RWPE2 (cell line): Measurements from ENCODE around the gene TSPAN18.

Source experiments
- ATAC-seq: fragments of 200-7000 bp; cut with Tn5 transposase; 3 replicates; pipeline ENCODE4 v1.9.1; 2021; ENCODE audit warnings: low read depth
- DNase-seq: peaks from one replicate; pipeline ENCODE4 v3.0.0-alpha.2; 2020; ENCODE audit warnings: low spot score
- H3K27ac ChIP-seq: fragments of 450-650 bp; 2 replicates; pipeline ENCODE4 v1.5.1; 2017; ENCODE audit warnings: mild to moderate bottlenecking; ENCODE audit not compliant: poor library complexity, severe bottlenecking
- H3K27me3 ChIP-seq: fragments of 250-450 bp; sonication (Bioruptor Pico); 2 replicates; pipeline ENCODE4 v1.5.1; 2021; ENCODE audit warnings: mild to moderate bottlenecking, moderate library complexity; ENCODE audit not compliant: insufficient read depth, poor library complexity, severe bottlenecking
- H3K36me3 ChIP-seq: fragments of 250-450 bp; sonication (Bioruptor Pico); 2 replicates; pipeline ENCODE4 v1.5.1; 2020; ENCODE audit warnings: low read depth, mild to moderate bottlenecking, moderate library complexity
- H3K4me1 ChIP-seq: fragments of 250-450 bp; sonication (Bioruptor Pico); 2 replicates; pipeline ENCODE4 v1.5.1; 2021; ENCODE audit warnings: mild to moderate bottlenecking, moderate library complexity; ENCODE audit not compliant: insufficient read depth, poor library complexity, severe bottlenecking
- H3K4me3 ChIP-seq: fragments of 250-450 bp; sonication (Bioruptor Pico); 2 replicates; pipeline ENCODE4 v1.5.1; 2021; ENCODE audit warnings: mild to moderate bottlenecking, moderate library complexity; ENCODE audit not compliant: severe bottlenecking
- H3K9me3 ChIP-seq: fragments of 250-450 bp; sonication (Bioruptor Pico); 2 replicates; pipeline ENCODE4 v1.5.1; 2021; ENCODE audit warnings: mild to moderate bottlenecking, moderate library complexity; ENCODE audit not compliant: severe bottlenecking
- TF ChIP-seq, protein P1 (sequence below): fragments of 450-650 bp; IDR thresholded peaks from one replicate; pipeline ENCODE4 v1.5.1; 2017; ENCODE audit warnings: mild to moderate bottlenecking, moderate library complexity; ENCODE audit not compliant: poor library complexity, severe bottlenecking

TSPAN18 gene

DNA sequence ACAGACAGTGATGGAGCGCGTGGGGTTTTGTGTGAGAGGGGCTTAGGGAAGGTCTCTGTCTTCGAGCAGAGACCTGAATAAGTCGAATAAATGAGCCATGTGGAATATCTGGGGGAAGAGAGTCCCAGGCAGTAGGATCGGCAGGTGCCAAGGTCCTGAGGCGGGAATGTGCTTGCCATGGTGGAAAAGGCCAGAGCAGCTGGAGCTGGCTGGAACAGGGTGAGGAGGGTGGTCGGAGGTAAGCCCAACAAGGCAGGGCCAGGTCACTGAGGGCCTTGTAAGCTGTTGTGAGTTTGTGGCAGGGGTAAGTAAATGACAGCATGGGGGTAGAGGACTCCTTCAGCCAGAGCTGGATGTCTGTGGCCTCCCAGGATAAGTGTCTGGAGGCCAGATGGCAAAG is 152.7 kb downstream of the TSPAN18 start:
- Histone ChIP-seq H3K4me1 (no peaks in the 10 kb centered on the region), H3K27me3 (no peaks in the 10 kb centered on the region), H3K36me3 (no peaks in the 10 kb centered on the region), H3K27ac (no peak overlapping the region), H3K4me3 (no peak overlapping the region), H3K9me3 (no peaks in the 10 kb centered on the region)
- ATAC-seq (no peak), DNase-seq (no peak)
- TF ChIP-seq, protein P1, sequence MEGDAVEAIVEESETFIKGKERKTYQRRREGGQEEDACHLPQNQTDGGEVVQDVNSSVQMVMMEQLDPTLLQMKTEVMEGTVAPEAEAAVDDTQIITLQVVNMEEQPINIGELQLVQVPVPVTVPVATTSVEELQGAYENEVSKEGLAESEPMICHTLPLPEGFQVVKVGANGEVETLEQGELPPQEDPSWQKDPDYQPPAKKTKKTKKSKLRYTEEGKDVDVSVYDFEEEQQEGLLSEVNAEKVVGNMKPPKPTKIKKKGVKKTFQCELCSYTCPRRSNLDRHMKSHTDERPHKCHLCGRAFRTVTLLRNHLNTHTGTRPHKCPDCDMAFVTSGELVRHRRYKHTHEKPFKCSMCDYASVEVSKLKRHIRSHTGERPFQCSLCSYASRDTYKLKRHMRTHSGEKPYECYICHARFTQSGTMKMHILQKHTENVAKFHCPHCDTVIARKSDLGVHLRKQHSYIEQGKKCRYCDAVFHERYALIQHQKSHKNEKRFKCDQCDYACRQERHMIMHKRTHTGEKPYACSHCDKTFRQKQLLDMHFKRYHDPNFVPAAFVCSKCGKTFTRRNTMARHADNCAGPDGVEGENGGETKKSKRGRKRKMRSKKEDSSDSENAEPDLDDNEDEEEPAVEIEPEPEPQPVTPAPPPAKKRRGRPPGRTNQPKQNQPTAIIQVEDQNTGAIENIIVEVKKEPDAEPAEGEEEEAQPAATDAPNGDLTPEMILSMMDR = no peak

DNA sequence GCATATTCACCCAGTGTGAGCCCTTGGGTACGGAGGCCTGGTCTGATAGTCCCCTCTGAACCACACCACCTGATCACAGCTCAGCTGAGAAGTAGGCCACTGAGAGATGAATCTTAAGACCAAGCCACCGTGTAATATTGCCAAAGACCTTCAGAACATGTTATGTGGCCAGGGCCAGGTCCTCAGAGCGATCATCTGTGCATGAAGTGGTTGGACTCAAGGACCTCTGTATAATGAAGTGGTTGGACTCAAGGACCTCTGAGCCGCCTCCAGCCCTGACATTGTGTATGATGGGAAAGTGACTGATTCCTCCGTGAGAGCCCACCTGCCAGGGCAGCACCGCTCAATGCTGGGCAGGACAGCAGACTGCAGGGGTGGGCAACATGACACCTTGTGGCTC is 153.7 kb downstream of the TSPAN18 start:
- ATAC-seq = no peak
- no peak overlapping the region for H3K27ac ChIP-seq

DNA sequence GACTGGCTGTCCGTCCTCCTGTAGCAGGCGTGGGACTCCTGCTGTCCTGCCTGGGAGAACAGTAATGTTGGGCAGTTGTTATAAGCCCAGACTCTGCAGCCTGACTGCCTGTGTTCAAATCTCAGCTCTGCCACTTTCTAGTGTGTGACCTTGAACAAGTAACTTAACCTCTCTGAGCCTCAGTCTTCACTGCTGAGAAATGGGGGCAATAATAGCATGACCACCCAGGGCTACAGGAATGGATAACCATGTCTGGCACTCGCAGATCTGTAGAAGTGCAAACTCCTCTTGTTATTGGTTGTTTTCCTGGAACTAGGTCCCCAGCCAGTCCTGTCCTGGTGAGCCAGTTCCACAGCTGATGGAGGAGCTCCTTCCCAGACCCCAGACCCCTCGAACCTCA is 154.2 kb downstream of the TSPAN18 start:
- DNase-seq = no peak
- H3K27ac ChIP-seq = no peak overlapping the region
- ATAC-seq = no peak
- H3K27me3 ChIP-seq = no peaks in the 10 kb centered on the region
- H3K4me1 ChIP-seq = no peaks in the 10 kb centered on the region
- TF ChIP-seq, protein P1 = no peak
- H3K4me3 ChIP-seq = no peak overlapping the region
- H3K36me3 ChIP-seq = no peaks in the 10 kb centered on the region
- H3K9me3 ChIP-seq = no peaks in the 10 kb centered on the region

More for the DNA sequence above, 153.7 kb downstream of the TSPAN18 start:
- Histone ChIP-seq H3K27me3 (no peaks in the 10 kb centered on the region), H3K4me1 (no peaks in the 10 kb centered on the region), H3K9me3 (no peaks in the 10 kb centered on the region), H3K4me3 (no peak overlapping the region), H3K36me3 (no peaks in the 10 kb centered on the region)
- TF ChIP-seq, protein P1 = no peak
- DNase-seq = no peak

DNA sequence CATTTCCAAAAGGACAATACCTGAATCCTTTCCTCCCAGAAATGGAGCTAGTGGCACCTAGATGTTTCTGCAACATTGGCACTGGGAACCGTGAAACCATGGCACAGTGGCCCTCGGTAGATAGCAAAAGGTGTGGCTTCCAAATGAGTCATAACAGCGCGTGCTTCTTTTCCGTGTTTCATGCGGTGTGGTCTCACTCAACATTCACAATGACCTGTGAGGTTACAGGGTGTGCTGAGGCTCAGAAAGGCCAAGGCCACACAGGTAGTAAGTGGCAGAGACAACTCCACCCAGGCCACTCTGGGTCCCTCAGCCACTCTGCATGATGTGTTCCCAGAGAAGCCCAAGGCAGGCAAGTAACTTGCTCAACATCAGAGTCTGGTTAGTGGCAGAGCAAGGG is 156.5 kb downstream of the TSPAN18 start:
- DNase-seq (no peak), ATAC-seq (no peak)
- no peaks in the 10 kb centered on the region for H3K27me3 ChIP-seq
- H3K4me3 ChIP-seq = no peak overlapping the region
- no peaks in the 10 kb centered on the region for H3K36me3 ChIP-seq
- no peak overlapping the region for H3K27ac ChIP-seq
- TF ChIP-seq, protein P1 = no peak
- no peaks in the 10 kb centered on the region for H3K4me1 ChIP-seq
- H3K9me3 ChIP-seq = no peaks in the 10 kb centered on the region

DNA sequence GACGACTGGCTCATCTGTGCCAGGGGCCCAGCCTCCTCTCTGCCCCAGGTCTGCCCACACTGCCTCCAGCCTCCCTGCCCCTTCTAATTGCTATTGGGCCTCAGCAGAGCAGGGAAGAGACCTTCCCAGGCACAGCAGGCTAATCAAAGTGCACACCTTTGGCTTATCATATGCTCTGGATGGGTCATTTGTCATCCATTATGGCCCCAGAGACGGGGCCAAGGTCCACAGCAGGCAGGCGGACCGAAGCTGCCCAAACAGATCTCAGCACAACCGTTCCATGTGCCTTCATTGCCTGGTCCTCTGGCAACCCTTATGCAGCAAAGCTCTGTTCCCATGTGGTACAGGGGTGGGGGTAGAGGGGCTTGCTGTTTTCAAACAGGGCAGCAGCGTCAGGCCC is 157.3 kb downstream of the TSPAN18 start:
- ATAC-seq (no peak), DNase-seq (no peak)
- no peaks in the 10 kb centered on the region for H3K27me3 ChIP-seq
- no peaks in the 10 kb centered on the region for H3K36me3 ChIP-seq
- no peaks in the 10 kb centered on the region for H3K9me3 ChIP-seq
- no peaks in the 10 kb centered on the region for H3K4me1 ChIP-seq
- no peak overlapping the region for H3K27ac ChIP-seq
- H3K4me3 ChIP-seq = no peak overlapping the region
- TF ChIP-seq, protein P1 = no peak
